ENCODE measurements around the gene SVEP1.
"Not testable (repeated sequence)": the region's sequence is repeated elsewhere in the genome, so short reads cannot be mapped to it uniquely, and the experiment has no call there.

The SVEP1 gene

DNA sequence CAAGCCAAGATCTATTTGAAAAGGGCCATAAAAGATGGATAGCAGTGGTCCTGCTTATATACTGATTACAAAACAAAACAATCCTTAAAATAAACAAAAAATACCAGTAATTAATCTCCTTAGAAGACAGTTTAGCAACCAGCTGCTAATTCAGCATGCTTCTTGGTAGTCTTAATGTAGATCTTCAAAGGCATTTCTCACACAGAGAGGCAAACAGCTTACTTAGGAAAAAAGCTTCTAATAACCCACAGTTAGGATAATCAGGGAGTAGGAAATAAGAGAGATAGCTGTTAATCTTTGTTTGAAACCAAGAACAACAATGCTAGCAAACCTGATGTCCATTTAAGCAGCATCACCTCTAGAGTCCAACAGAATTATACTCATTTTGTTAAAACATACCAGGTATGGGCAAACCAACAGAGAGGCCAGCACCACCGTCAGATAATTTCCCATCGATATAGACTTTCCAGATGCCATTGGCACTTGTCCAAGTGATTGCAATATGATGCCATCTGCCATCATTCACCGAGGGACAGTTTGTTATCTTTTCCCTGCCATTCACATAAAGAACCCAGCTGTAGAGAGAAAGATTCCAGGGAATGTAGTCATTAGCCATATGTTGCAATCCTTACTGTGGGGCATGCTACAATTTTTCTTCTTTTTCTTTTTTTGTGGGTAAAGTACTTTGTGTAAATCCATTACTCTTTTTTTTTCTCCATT is 136.2 kb downstream of the SVEP1 start:
- no peak for DNase-seq

DNA sequence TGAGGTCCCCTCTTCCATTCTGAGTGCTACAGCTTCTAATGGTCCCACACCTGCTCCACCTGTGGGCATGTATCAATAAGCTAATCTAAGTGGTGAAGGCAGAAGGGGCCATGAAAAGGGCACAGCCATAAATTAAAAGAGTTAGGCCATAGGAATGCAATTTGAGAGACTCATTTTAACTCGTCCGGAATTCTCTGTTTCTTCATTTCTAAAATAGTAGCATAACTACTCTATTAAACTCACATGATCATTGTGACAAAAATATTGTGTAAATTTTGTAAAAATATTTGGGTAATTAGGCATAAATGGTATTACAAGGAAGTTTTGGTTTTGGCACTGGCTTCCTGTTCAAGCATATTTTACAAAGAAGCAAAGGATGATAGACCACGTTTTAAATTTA is 138.7 kb downstream of the SVEP1 start:
- DNase-seq, result no peak

DNA sequence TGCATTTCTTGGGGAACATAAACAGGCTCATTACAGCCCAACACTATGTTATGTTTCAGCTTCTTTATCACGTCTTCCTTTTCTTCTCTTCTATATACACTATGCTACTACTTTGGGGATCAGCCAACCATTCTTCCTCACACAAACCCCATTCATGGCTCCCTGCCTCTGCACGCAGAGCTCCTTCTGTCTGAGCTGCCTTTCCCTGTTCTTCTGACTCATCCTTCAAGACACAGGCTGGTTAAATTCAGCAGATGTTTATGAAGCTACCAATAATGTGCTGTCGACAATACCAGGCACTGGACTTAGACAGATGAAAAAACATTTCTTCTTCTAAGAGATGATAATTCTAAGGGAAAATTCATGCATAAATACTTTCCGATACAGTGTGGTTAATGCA is 139.4 kb downstream of the SVEP1 start:
- DNase-seq, result no peak

DNA sequence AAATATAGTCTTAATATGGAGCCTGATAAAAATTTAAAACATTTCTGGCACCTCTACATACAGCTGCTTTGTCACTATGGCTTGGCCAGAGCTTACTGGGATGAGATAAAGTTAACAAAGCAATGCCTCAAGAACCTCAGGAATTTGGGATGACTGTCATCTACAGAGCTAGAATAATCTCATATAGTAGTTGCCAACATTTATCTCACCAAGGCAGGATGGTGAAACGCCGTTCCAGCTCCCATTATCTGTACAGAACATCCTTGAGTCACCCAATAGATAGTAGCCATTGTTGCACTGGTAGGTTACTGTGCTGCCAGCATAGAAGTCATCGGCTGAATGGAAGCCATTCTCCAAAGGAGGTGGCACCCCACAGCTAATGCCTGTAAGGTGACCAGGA is 147.3 kb downstream of the SVEP1 start:
- no peak for DNase-seq

DNA sequence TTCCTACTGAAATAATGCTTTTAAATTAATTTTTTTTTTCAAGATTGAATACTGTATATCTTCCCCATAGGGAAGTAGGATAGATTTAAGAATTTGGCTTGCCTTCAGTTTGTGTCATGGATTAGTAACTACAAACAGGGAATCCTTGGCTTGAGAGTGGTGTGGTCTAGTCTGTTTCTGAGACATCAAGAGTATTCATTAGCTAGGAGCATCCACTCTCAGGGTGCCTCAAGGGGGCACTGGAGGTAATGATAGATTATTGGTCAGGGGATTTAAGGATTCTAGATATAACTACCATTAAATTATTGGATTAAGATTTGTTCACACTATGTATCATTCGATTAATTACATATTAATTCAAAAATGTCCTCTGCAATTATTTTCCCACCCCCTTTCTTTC is 150.1 kb downstream of the SVEP1 start:
- DNase-seq, result no peak

DNA sequence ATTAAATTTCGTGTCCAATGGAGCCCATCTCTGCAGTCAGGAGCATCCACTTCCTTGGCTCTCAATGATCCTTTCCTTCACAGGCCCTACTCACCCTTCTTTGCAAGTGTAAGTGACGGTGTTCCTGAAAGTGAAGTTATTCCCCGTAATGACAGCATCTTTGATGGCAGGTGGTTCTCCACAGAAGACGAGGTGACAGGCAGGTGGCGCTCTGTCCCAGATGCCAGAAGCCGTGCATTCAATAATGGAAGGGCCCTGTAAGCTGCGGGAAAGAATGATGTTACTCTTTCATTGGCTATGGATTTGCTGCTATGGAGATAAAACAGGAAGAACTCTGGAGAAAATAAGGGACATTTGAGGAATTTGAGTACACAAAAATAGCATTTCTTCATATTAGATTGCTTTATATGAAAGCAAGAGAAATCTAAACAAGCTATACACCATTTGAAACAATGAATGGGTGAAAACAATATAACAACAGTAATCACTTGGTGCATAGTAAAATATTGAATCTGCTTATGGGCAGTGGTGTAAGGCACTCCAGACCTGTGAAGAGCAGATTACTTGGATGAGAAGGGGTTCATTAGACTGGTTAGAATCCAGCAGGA is 151.9 kb downstream of the SVEP1 start:
- peak; percentile 9 for DNase-seq

DNA sequence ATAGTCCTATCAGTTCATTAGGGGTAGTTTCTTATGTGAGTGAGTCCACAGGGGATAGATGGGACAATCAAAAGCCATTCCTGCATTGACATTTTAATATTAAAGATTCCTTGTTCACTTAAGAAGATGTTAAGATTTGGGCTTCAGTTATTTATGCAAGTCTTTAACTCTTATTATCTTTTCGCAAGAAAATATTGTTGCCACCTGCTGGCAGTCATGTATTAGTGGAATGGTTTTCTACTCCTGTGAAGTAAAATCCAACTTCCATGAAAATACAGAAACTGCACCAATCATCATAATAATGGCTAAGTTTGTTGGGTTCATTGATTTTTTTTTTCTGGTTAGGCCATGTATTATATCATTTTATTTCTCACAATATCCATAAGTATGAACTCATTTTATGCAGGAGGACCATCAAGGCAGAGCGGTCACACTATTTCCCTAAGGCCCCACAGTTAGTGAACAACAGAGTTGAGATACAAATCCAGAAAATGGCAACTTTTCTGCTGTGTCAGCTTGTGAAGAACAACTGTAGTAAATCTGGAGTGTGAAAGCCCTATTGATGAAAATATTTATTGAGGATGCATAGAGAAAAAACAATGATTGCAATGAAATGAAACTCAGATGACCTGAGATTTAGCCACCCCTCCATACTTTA is 153.4 kb downstream of the SVEP1 start:
- DNase-seq, result no peak

DNA sequence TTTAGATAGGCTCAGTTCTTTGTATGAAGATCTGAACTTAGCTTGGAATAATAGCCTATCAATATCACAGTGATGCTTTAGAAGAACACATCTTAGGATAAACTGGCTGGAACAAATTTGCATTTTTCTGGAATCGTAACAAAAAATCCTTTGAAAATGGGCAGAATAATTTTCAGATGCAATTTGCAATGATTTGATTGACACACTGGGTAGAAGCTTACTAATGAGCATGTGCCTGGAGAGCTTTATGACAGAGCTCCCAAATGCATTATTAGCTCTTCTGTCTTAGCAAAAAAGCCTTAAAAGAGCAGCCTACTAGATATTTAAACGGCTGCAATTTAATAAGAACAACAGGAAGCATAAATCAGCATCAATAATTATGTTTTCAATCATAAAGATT is 165.1 kb downstream of the SVEP1 start:
- no peak for DNase-seq

DNA sequence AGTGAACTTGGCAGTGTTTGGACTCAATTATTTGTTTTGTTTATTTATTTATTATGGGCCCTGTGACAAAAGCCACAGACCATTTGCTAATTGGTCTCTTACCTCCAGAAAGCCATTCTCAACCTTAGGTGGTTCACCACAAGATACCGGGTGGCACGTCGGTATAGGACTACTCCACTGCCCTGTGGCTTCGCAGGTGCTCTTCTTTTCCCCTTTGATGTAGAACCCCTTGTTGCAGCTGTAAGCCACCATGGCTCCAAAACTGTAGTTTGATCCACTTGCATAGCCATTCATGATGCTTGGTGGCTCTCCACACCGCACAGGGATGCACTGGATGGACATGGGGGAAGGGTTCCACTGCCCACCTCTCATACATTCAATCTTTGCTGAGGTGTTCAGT is 168.6 kb downstream of the SVEP1 start:
- DNase-seq, result no peak

DNA sequence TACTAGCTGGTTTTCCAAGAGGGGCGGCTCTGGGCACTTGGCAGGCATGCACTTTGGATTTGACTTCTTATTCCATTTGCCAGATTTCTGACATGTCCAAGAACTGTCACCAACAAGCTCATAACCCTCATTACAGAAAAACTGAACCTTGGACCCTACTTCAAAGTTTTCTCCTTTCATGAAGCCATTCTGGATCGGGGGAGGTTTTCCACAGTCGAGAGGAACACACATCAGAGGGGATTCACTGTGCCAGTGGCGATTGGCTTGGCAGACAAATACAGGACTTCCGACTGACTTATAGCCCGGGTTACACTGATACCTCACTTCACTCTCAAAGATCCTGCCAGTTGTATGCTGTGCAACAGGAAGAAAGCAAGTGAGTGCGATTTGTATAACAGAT is 170.9 kb downstream of the SVEP1 start:
- DNase-seq, result no peak

DNA sequence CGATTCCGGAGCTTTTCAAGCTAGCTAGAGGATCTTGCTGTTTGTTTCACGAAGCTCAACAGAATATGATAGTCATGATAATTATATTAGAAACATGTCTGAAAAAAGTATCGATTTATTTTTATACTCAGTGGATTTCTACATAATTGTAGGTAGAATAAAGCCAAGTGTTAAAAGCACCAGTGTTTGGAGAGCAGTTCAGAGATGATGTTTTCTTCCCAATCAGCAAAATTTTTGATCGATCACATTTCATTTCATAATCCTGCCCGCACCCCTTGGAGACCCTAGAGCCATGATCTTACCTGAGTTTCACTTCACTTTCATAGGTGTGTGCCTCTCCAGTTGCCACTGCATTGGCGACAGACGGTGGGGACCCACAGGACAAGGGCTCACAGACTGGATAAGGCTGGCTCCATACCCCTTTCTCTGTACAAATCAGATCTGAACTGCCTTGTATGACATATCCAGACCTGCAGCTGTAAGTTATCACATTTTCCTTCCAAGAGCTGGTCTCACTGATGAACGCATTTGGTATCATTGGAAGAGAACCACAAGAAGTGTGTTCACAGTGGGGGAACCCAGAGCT is 173.6 kb downstream of the SVEP1 start:
- DNase-seq, result no peak

DNA sequence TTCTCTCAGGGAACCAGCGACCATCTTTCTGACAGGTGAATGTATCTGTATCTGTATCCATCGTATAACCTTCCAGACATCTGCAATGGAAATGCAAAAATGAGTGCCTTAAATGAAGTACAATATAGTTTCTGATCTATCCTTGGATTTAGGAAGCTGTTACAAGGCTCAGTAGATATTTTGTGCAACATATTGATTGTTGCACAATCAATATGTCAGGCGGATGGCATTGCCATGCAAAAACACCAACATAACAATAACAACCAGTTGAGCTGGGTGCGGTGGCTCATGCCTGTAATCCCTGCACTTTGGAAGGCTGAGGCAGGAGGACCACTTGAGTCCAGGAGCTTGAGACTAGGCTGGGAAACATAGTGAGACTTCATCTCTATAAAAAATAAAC is 175.1 kb downstream of the SVEP1 start:
- DNase-seq, result no peak

DNA sequence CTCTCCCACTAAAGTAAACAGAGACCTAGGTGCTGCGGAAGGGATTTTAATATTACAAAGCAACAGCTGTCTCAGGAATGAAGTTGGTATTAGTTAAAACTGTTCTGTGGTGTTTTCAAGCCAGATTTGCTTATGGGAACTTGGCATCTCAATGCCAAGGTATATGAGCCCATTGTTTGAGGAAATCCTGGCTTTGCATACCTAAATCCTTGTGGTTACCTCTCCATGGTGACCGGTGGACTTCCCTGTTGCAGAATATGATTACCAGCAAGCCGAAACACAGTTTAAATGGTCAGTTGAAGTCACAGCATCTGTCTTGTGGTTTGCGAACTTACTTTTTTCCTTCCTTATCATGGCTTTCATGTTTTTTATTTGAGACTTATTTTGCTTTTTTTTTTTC is 179.6 kb downstream of the SVEP1 start:
- no peak for DNase-seq

DNA sequence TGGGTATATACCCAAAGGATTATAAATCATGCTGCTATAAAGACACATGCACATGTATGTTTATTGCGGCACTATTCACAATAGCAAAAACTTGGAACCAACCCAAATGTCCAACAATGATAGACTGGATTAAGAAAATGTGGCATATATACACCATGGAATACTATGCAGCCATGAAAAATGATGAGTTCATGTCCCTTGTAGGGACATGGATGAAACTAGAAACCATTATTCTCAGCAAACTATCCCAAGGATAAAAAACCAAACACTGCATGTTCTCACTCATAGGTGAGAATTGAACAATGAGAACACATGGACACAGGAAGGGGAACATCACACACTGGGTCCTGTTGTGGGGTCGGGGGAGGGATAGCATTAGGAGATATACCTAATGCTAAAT is 180.5 kb downstream of the SVEP1 start:
- DNase-seq, result not testable (repeated sequence)

DNA sequence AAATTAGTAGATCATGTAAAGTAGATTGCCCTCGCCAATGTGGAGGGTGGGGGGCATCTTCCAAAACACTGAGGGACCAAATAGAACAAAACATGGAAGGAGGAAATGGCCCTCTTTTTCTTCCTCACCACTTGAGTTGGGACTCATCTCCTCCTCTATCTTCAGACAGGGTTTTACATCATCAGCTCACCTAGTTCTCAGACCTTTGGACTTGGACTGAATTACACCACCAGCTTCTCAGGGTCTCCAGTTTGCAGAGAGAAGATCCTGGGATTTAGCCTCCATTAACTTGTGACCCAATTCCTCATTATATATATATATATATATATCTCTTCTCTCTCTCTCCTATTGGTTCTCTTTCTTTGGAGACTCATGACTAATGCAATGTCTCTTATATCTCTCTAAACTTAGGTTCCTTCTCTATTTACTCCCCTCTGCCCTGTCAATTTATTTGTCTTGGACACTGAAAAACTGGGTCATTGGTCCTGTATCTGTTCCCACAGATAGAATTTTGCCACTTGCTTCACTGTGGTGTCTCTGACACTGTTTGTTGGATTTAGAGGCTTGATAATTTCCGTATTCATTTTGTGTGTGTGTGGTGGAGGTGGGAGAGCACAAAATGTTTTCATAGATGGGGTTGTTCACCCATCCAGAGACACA is 187.6 kb downstream of the SVEP1 start:
- no peak for DNase-seq

DNA sequence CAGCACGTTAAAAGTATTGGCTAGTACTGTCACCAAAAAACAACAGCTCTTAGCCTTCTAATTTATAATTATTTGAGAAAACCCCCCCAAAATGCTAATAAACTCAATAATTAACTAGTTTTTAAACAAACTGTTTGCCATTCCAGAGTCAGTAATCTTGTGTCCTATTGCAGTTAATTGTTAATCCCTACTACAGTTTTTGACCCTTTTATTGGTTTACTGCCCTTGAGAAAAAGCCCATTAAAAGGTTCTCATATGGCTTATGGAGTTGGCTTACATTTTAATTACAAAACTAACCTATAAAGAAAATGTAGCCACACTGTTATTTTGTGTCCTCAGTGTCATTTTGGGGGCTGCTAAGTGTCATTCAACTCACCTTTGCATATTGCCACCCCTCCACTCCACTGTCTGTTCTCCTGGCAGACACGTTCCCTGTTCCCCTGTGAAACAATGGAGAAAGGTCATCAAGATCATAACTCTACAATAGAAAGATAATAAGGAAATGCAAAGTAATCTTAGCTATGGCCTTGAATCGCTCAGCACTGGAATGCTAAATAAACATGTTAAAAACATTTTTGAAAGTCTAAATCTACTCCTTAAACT is 190.3 kb downstream of the SVEP1 start:
- no peak for DNase-seq

DNA sequence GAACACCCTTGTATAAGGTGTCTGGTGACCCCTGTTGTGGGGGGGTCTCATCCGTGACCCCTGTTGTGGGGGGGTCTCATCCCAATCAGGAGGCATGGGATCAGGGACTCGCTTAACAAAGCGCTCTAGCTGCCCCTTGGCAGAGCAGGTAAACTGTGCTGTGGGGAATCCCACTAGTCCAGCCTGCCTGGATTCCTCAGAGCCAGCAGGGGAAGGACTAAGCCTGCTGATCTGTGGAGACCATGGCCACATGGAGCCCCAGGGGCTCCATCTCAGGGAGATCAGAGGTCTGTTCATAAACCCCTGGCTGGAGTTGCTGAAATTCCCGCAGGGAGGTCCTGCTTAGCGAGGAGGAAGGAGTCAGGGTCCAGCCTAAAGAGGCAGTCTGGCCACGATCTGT is 196.1 kb downstream of the SVEP1 start:
- no peak for DNase-seq

DNA sequence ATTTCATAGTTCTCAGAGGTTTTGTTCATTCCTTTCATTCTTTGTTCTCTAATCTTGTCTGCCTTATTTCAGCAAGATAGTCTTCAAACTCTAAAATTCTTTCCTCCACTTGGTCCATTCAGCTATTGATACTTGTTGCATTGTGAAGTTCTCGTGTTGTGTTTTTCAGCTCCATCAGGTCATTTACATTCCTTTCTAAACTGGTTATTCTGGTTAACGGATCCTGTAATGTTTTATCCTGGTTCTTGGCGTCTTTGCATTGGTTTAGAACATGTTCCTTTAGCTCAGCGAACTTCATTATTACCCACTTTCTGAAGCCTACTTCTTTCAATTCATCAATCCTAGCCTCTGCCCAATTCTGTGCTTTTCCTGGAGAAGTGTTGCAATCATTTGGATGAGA is 196.8 kb downstream of the SVEP1 start:
- DNase-seq, result no peak

DNA sequence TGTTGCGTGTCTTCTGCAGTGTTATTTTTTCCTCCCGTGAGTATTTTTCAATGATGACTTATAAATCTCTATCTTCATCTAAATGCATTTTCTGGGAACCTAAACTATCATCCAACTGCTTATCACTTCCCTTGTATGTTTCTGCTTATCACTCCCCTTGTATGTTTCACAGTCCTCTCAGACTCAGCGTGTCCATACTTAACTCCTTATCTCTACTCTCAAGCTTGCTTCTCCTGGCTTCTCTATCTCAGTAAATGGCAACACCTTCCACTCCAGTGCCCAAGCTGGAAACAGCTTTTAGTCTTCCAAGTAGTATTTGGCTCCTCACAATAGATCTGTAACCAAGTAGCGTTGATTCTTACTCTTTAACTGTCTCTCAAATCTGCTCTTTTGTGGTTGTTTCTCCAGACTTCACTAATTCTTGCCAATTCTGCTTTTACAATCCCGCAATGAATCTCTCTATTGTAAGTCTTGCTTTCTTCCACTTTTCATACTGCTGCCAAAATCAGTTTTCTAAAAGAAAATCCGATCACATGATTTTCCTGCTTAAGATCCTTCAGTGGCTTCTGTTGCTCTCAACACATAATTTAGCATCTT is 208.0 kb downstream of the SVEP1 start:
- DNase-seq, result no peak

DNA sequence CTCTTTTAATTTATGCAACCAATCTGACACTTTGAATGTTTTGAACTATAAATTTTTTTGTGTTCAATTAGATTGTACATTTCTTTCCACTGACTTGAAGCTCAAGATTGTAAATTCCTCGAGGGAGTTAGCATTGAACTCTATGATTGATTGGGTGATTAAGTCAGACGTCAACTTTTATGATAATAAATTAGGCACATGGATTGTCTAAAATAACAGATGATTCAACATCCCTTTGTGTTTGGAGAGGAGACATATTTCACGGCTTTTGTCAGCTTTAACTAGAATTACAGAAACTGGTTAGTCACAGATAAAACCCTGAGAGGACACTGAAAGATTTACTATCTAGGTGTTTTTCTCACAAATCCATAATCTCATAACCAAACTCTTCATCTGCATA is 209.2 kb downstream of the SVEP1 start:
- DNase-seq, result no peak

DNA sequence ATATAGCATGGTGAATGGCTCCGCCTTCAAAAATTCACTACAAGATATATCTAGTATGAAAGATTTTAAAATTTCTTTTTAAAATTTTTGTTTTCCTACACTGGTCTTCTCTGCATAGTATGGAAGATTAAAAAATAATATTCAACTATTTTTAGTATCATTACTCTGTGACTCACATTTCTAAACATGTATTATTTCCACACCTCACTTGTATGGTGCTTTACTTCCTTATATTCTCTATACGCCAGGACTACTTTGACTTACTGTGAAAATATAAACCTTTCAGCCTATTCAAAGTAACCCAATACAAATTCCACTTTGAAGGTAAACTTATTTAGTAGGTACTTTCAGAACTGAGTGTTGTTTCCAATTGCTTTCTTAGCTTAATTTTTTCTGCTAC is 215.1 kb downstream of the SVEP1 start:
- DNase-seq, result no peak

DNA sequence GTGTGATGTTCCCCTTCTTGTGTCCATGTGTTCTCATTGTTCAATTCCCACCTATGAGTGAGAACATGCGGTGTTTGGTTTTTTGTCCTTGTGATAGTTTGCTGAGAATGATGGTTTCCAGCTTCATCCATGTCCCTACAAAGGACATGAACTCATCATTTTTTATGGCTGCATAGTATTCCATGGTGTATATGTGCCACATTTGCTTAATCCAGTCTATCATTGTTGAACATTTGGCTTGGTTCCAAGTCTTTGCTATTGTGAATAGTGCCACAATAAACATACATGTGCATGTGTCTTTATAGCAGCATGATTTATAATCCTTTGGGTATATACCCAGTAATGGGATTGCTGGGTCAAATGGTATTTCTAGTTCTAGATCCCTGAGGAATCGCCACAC is 220.5 kb downstream of the SVEP1 start:
- DNase-seq, result not testable (repeated sequence)

DNA sequence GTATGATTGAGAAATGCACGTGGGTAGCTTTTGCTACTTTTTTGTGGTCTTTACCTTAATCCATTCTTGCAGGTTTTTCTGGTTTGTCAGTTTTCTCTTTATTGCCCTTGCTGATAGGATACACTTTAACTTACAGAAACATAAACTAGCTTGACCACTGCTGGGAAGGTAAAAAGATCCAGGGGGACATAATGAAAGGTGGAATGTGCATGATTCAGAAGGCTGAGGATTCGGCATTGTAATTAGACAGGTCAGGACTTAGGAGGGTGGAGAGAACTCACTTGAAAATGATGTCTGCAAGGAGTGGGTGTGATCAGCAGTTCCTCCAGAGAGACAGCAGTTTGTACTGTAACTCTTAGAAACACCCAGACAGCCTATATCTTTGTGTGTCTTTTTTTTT is 222.0 kb downstream of the SVEP1 start:
- DNase-seq, result no peak
